Adrenal gland (tissue), 12 donors: ENCODE results near the gene SEBOX. TPM values are rescaled to one million over a fixed set of nuclear protein-coding genes. Genes with fewer than 3 reads are reported as not detected.

Experiments used
- DNase-seq, 7 donors: peaks; one replicate each; pipeline ENCODE4 v3.0.0-alpha.2; 2019 to 2020
- H3K27ac ChIP-seq, 5 donors: fragments of 200-600 bp; sonication (generic) in 4 of 5; 1 replicate in 3 of 5; 2 replicates in 2 of 5; pipeline versions ENCODE4 v1.5.1 to v1.8.0; 2016 to 2020; ENCODE audit warnings: mild to moderate bottlenecking in 1 of 5
- H3K27me3 ChIP-seq: fragments of 200-600 bp; 2 replicates; pipeline ENCODE4 v1.8.0; 2021
- H3K36me3 ChIP-seq, 2 donors: fragments of 200-600 bp; replicated peaks in 1 of 2; 1 replicate in 1 of 2; 2 replicates in 1 of 2; pipeline versions ENCODE4 v1.5.1 to v1.8.0; 2018 to 2022
- H3K4me1 ChIP-seq, 2 donors: fragments of 200-600 bp; replicated peaks in 1 of 2; 1 replicate in 1 of 2; 2 replicates in 1 of 2; pipeline versions ENCODE4 v1.5.1 to v1.8.0; 2018 to 2021
- H3K4me3 ChIP-seq, 4 donors: fragments of 200-600 bp; sonication (generic) in 3 of 4; one replicate each; pipeline ENCODE4 v1.5.1; 2016 to 2018
- H3K9me3 ChIP-seq, 3 donors: fragments of 200-600 bp; sonication (generic) in 1 of 3; replicated peaks in 1 of 3; 1 replicate in 2 of 3; 2 replicates in 1 of 3; pipeline versions ENCODE4 v1.5.1 to v1.8.0; 2016 to 2021
- CTCF ChIP-seq, 6 experiments: fragments of 450-650 bp in 4 of 6; fragments of 200-600 bp in 2 of 6; sonication (generic) in 1 of 6; IDR thresholded peaks; 1 replicate in 5 of 6; 2 replicates in 1 of 6; pipeline versions ENCODE4 v1.5.1 to v1.8.0; 2016 to 2021; ENCODE audit warnings: antibody characterized with exemption in 6 of 6, mild to moderate bottlenecking in 2 of 6, moderate library complexity in 1 of 6
- POLR2A ChIP-seq, 2 donors: fragments of 450-650 bp; IDR thresholded peaks; one replicate each; pipeline ENCODE4 v1.6.1; 2017; ENCODE audit warnings: antibody characterized with exemption in 2 of 2, mild to moderate bottlenecking in 2 of 2, moderate library complexity in 1 of 2
- WGBS, 4 donors: extraction: QIAGEN DNeasy Blood & Tissue Kit in 2 of 4; methylation state at CpG; one replicate each; pipeline versions ENCODE4 v1.1.5 to v1.1.7; 2013 to 2017; 5-methylcytosine and 5-hydroxymethylcytosine counted together
- intact Hi-C, 2 donors: fragments of 100-400 bp; cut with DNase I; formaldehyde crosslinking; loops; one replicate each; pipeline versions ENCODE4 v1.14.1 to v1.15.0; 2022 to 2023
- polyA plus RNA-seq, 3 donors: library from polyadenylated mRNA; stranded (reverse); fragments of 200-250 nt in 2 of 3; fragments of 350-450 nt in 1 of 3; fragmentation: Illumina TruSeq in 1 of 3; extraction: RNeasy Lipid Tissue Mini Kit (QIAGEN cat#74804) in 1 of 3; gene quantifications; one replicate each; pipeline ENCODE4 v1.2.3, GENCODE V29; 2013 to 2014
- total RNA-seq, 9 donors: library from RNA; depleted of rRNA in 4 of 9; stranded (reverse); fragments of >200 nt in 4 of 9; fragments of 120-200 nt in 1 of 9; fragmentation: NEBNext Ultra II Directional in 1 of 9; extraction: Animal tissue kit (Norgen Biotek cat#: 25700) in 1 of 9; gene quantifications; one replicate each; pipeline versions ENCODE4 v1.1.0 to v1.2.4, GENCODE V29; 2013 to 2023
- donor health status: healthy with polysubstance abuse.
- donor health status: Bipolar disorder and iron deficiency.
- donor health status: DM: yes; HTN: yes; CAD: no.
- donor health status: DM: no; HTN: no; CAD: no.
- donor health status: DM: no; HTN: no; CAD: no.
- donor health status: DM: yes; HTN: yes; CAD: no.

Gene SEBOX
- total and polyA plus RNA-seq, 12 donors: not detected

- Histone ChIP-seq H3K4me1 (peaks cover 22 to 31% of the 10 kb centered on the region in 2 donors), H3K27ac (no peak overlapping the region), H3K4me3 (no peak overlapping the region), H3K9me3 (no peaks in the 10 kb centered on the region), H3K27me3 (no peaks in the 10 kb centered on the region), H3K36me3 (peaks cover 0 to 71% of the 10 kb centered on the region in 2 donors)
- no peak for TF ChIP-seq CTCF (IDR thresholded peaks at IDR 0.05)
- no peak for TF ChIP-seq POLR2A (IDR thresholded peaks at IDR 0.05)
- WGBS, 4 donors: 80 to 92% (median 85%) methylated on average over 7 of the region's 7 CpGs
- DNase-seq: no peak
- intact Hi-C loops: no loop called here
Observed at GRCh38 chr17:28394337-28395116, 29.5 kb upstream of the SEBOX start.

- 83 to 88% (median 84%) methylated on average over 8 to 10 of the region's 10 CpGs for WGBS, 4 donors
- Histone ChIP-seq H3K36me3 (peaks cover 0 to 83% of the 10 kb centered on the region in 2 donors), H3K27ac (no peak overlapping the region), H3K4me1 (peaks cover 6 to 12% of the 10 kb centered on the region in 2 donors), H3K9me3 (no peaks in the 10 kb centered on the region), H3K4me3 (no peak overlapping the region), H3K27me3 (no peaks in the 10 kb centered on the region)
- TF ChIP-seq POLR2A (IDR thresholded peaks at IDR 0.05): no peak
- intact Hi-C loops: no loop called here
- peak in 1 of 7 donors; percentile 43 for DNase-seq
Observed at GRCh38 chr17:28392491-28392890, 27.5 kb upstream of the SEBOX start.

GRCh38 chr17:28391401-28391800 is 26.4 kb upstream of the SEBOX start:
- DNase-seq: no peak
- Histone ChIP-seq H3K9me3 (no peaks in the 10 kb centered on the region), H3K27me3 (no peaks in the 10 kb centered on the region), H3K4me1 (peaks cover 1 to 6% of the 10 kb centered on the region in 2 donors), H3K36me3 (peaks cover 0 to 78% of the 10 kb centered on the region in 2 donors), H3K4me3 (no peak overlapping the region), H3K27ac (no peak overlapping the region)
- 66 to 94% (median 73%) methylated on average over 2 of the region's 2 CpGs for WGBS, 4 donors
- intact Hi-C loops: no loop called here
- TF ChIP-seq POLR2A (IDR thresholded peaks at IDR 0.05): no peak
- no peak for TF ChIP-seq CTCF (IDR thresholded peaks at IDR 0.05)

GRCh38 chr17:28390984-28391383 is 26.0 kb upstream of the SEBOX start:
- Histone ChIP-seq H3K4me3 (no peak overlapping the region), H3K27me3 (no peaks in the 10 kb centered on the region), H3K4me1 (peaks cover 0 to 6% of the 10 kb centered on the region in 2 donors), H3K36me3 (peaks cover 0 to 75% of the 10 kb centered on the region in 2 donors), H3K9me3 (no peaks in the 10 kb centered on the region), H3K27ac (no peak overlapping the region)
- intact Hi-C loops: no loop called here
- no peak for DNase-seq
- TF ChIP-seq POLR2A (IDR thresholded peaks at IDR 0.05): no peak
- TF ChIP-seq CTCF (IDR thresholded peaks at IDR 0.05): no peak
- 96 to 100% (median 99%) methylated on average over 1 of the region's 1 CpG for WGBS, 4 donors

GRCh38 chr17:28390563-28390962 is 25.6 kb upstream of the SEBOX start:
- DNase-seq: no peak
- no peak overlapping the region for H3K27ac ChIP-seq
- no peaks in the 10 kb centered on the region for H3K9me3 ChIP-seq
- TF ChIP-seq CTCF (IDR thresholded peaks at IDR 0.05) (no peak), POLR2A (IDR thresholded peaks at IDR 0.05) (no peak)
- WGBS, 4 donors: 89 to 100% (median 95%) methylated on average over 2 of the region's 2 CpGs
- H3K4me1 ChIP-seq: peaks cover 0 to 6% of the 10 kb centered on the region in 2 donors
- intact Hi-C loops: no loop called here
- H3K36me3 ChIP-seq: peaks cover 0 to 71% of the 10 kb centered on the region in 2 donors
- no peaks in the 10 kb centered on the region for H3K27me3 ChIP-seq
- H3K4me3 ChIP-seq: no peak overlapping the region
